Measurements from ENCODE around the gene BDKRB2. TPM values are rescaled to one million over a fixed set of nuclear protein-coding genes. Genes with fewer than 3 reads are reported as not detected.

Gene BDKRB2
- total RNA-seq, 1 experiment from 2014 or later = 0.28 TPM

- Histone ChIP-seq H3K79me2 (ENCODE audit: low read depth) (no peaks in the 10 kb centered on the region), H4K20me1 (ENCODE audit: insufficient read depth) (no peaks in the 10 kb centered on the region), H3K4me3 (no peak overlapping the region), H3F3A (ENCODE audit: insufficient read depth, low read depth) (peaks cover 10% of the 10 kb centered on the region; the same call in 1 of the 2 replicates), H2AFZ (no peak overlapping the region), H3K9me3 (ENCODE audit: insufficient read depth, low read depth) (no peaks in the 10 kb centered on the region), H3K9me2 (ENCODE audit: insufficient read depth) (no peaks in the 10 kb centered on the region), H3K4me2 (no peak overlapping the region), H3K27ac (no peak overlapping the region), H3K4me1 (replicated peaks; ENCODE audit: insufficient read depth) (peaks cover 22% of the 10 kb centered on the region), H3K36me3 (ENCODE audit: low read depth) (no peaks in the 10 kb centered on the region), H3K27me3 (ENCODE audit: insufficient read depth, low read depth) (no peaks in the 10 kb centered on the region)
- no peak for DNase-seq
- CTCF ChIA-PET = no interaction called here
- POLR2A ChIA-PET (ENCODE audit: unreplicated experiment) = no interaction called here
- intact Hi-C loops (cut with micrococcal nuclease; ENCODE audit: unreplicated experiment) = no loop called here
- no peak for TF ChIP-seq CTCF (conservative IDR thresholded peaks at IDR 0.05)
- TF ChIP-seq EZH2 (IDR thresholded peaks at IDR 0.05; ENCODE audit: low read depth) = no peak
- BruUV-seq (replicated peaks) = no TSS peak
Measured at GRCh38 chr14:96221841-96222240, 17.2 kb downstream of the BDKRB2 start.

- H3K4me1 ChIP-seq (replicated peaks; ENCODE audit: insufficient read depth) = peaks cover 22% of the 10 kb centered on the region
- peaks cover 10% of the 10 kb centered on the region; the same call in 1 of the 2 replicates for H3F3A ChIP-seq (ENCODE audit: insufficient read depth, low read depth)
- CTCF ChIA-PET = no interaction called here
- TF ChIP-seq EZH2 (IDR thresholded peaks at IDR 0.05; ENCODE audit: low read depth) (no peak), CTCF (conservative IDR thresholded peaks at IDR 0.05) (no peak)
- no peaks in the 10 kb centered on the region for H3K9me3 ChIP-seq (ENCODE audit: insufficient read depth, low read depth)
- H3K9me2 ChIP-seq (ENCODE audit: insufficient read depth) = no peaks in the 10 kb centered on the region
- H2AFZ ChIP-seq = no peak overlapping the region
- peak overlapping the region; percentile 53; the same call in 1 of the 2 replicates for H3K27ac ChIP-seq
- POLR2A ChIA-PET (ENCODE audit: unreplicated experiment) = no interaction called here
- no peaks in the 10 kb centered on the region for H3K36me3 ChIP-seq (ENCODE audit: low read depth)
- H3K4me3 ChIP-seq = no peak overlapping the region
- intact Hi-C loops (cut with micrococcal nuclease; ENCODE audit: unreplicated experiment) = no loop called here
- BruUV-seq (replicated peaks) = no TSS peak
- no peak for DNase-seq
- H4K20me1 ChIP-seq (ENCODE audit: insufficient read depth) = no peaks in the 10 kb centered on the region
- no peaks in the 10 kb centered on the region for H3K27me3 ChIP-seq (ENCODE audit: insufficient read depth, low read depth)
- H3K4me2 ChIP-seq = 0 out of 2 replicates have a peak overlapping the region, but pooled peaks have one; percentile 49
- no peaks in the 10 kb centered on the region for H3K79me2 ChIP-seq (ENCODE audit: low read depth)
Measured at GRCh38 chr14:96224480-96225096, 19.9 kb downstream of the BDKRB2 start.

DNA sequence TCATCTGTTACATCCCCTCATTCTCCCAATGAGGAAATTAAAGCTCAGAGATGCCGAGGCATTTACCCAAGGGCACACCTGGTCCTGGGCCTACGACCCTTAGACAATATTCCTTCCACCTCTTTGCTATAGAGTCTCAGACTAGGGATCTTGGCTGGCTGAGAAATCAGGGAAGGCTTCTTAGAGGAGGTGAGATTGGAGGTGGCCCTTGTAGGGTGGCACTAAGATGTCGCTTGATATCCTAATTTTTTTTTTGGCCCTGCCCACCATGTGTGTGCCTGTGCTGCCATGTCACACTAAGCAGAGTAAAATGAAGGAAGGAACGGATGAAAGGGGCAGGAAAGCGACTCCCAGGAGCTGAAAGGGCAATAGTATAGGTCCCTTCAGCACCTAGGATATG lies 20.6 kb downstream of the BDKRB2 start:
- Histone ChIP-seq H3K4me1 (replicated peaks; ENCODE audit: insufficient read depth) (peaks cover 22% of the 10 kb centered on the region), H3K27me3 (ENCODE audit: insufficient read depth, low read depth) (no peaks in the 10 kb centered on the region), H3K4me3 (no peak overlapping the region), H3K27ac (peak overlapping the region; percentile 53), H3K9me3 (ENCODE audit: insufficient read depth, low read depth) (no peaks in the 10 kb centered on the region), H3K9me2 (ENCODE audit: insufficient read depth) (no peaks in the 10 kb centered on the region), H4K20me1 (ENCODE audit: insufficient read depth) (no peaks in the 10 kb centered on the region), H2AFZ (no peak overlapping the region), H3K4me2 (peak overlapping the region; percentile 49), H3F3A (ENCODE audit: insufficient read depth, low read depth) (peaks cover 10% of the 10 kb centered on the region; the same call in 1 of the 2 replicates), H3K36me3 (ENCODE audit: low read depth) (no peaks in the 10 kb centered on the region), H3K79me2 (ENCODE audit: low read depth) (no peaks in the 10 kb centered on the region)
- ChIA-PET CTCF (no interaction called here), POLR2A (ENCODE audit: unreplicated experiment) (interaction anchor here (0.6 kb wide), 1 partner anchor 20 kb away, joined by 26 read pairs; no protein-coding TSS in a partner anchor)
- intact Hi-C loops (cut with micrococcal nuclease; ENCODE audit: unreplicated experiment) = no loop called here
- DNase-seq = no peak
- TF ChIP-seq EZH2 (IDR thresholded peaks at IDR 0.05; ENCODE audit: low read depth) (no peak), CTCF (conservative IDR thresholded peaks at IDR 0.05) (no peak)
- no TSS peak for BruUV-seq (replicated peaks)

All from PC-9 (cell line).